H9 (cell line): ENCODE measurements around the gene ZC3H12C. TPM values are rescaled to one million over a fixed set of nuclear protein-coding genes. Genes with fewer than 3 reads are reported as not detected.

Experiments
- DNase-seq: peaks from one replicate; pipeline ENCODE4 v3.0.0-alpha.2; 2017
- H2AFZ ChIP-seq: one replicate; pipeline ENCODE4 v1.6.1; 2013; ENCODE audit warnings: mild to moderate bottlenecking, low read length, control low read depth, moderate library complexity
- H2AK5ac ChIP-seq: 2 replicates; pipeline ENCODE4 v1.6.1; 2013; ENCODE audit warnings: low read length, control low read depth, mixed read lengths; ENCODE audit not compliant: insufficient read length
- H2BK120ac ChIP-seq: one replicate; pipeline ENCODE4 v1.6.1; 2013; ENCODE audit warnings: low read depth, mild to moderate bottlenecking, low read length, control low read depth, inconsistent platforms; ENCODE audit not compliant: poor library complexity, severe bottlenecking
- H2BK12ac ChIP-seq: 2 replicates; pipeline ENCODE4 v1.6.1; 2013; ENCODE audit warnings: low read length, control low read depth, mixed read lengths, low read depth; ENCODE audit not compliant: insufficient read length
- H2BK15ac ChIP-seq: 2 replicates; pipeline ENCODE4 v1.6.1; 2013; ENCODE audit warnings: low read depth, low read length, control low read depth
- H2BK20ac ChIP-seq: one replicate; pipeline ENCODE4 v1.6.1; 2013; ENCODE audit warnings: low read depth, mild to moderate bottlenecking, low read length, control low read depth, inconsistent platforms; ENCODE audit not compliant: poor library complexity, severe bottlenecking
- H2BK5ac ChIP-seq: 2 replicates; pipeline ENCODE4 v1.6.1; 2013; ENCODE audit warnings: low read length, control low read depth, mixed read lengths; ENCODE audit not compliant: insufficient read length
- H3K14ac ChIP-seq: 2 replicates; pipeline ENCODE4 v1.6.1; 2013; ENCODE audit warnings: low read length, control low read depth; ENCODE audit not compliant: insufficient read depth
- H3K18ac ChIP-seq: 2 replicates; pipeline ENCODE4 v1.6.1; 2013; ENCODE audit warnings: low read depth, mild to moderate bottlenecking, mixed read lengths, low read length, control low read depth; ENCODE audit not compliant: insufficient read length
- H3K23ac ChIP-seq: 2 replicates; pipeline ENCODE4 v1.6.1; 2013; ENCODE audit warnings: low read length, control low read depth, mixed read lengths, low read depth; ENCODE audit not compliant: insufficient read length
- H3K23me2 ChIP-seq: 2 replicates; pipeline ENCODE4 v1.6.1; 2013; ENCODE audit warnings: low read depth, mild to moderate bottlenecking, mixed read lengths, low read length, control low read depth; ENCODE audit not compliant: insufficient read length, poor library complexity, severe bottlenecking
- H3K27ac ChIP-seq: 2 replicates; pipeline ENCODE4 v1.5.1; 2013; ENCODE audit warnings: low read length, control low read depth, mixed read lengths, low read depth; ENCODE audit not compliant: insufficient read length
- H3K27me3 ChIP-seq: 2 replicates; pipeline ENCODE4 v1.6.1; 2013; ENCODE audit warnings: low read length, control low read depth, inconsistent platforms; ENCODE audit not compliant: insufficient read depth
- H3K4ac ChIP-seq: 2 replicates; pipeline ENCODE4 v1.6.1; 2013; ENCODE audit warnings: low read depth, mild to moderate bottlenecking, control low read depth, inconsistent platforms, low read length, moderate library complexity
- H3K4me1 ChIP-seq: 2 replicates; pipeline ENCODE4 v1.6.1; 2013; ENCODE audit warnings: low read length, control low read depth, inconsistent platforms; ENCODE audit not compliant: insufficient read depth
- H3K4me2 ChIP-seq: 2 replicates; pipeline ENCODE4 v1.6.1; 2013; ENCODE audit warnings: low read length, control low read depth, mixed read lengths; ENCODE audit not compliant: insufficient read length, insufficient read depth
- H3K56ac ChIP-seq: 2 replicates; pipeline ENCODE4 v1.6.1; 2013; ENCODE audit warnings: low read depth, mild to moderate bottlenecking, mixed read lengths, low read length, control low read depth; ENCODE audit not compliant: insufficient read length
- H3K79me1 ChIP-seq: 2 replicates; pipeline ENCODE4 v1.6.1; 2013; ENCODE audit warnings: low read depth, mild to moderate bottlenecking, moderate library complexity, low read length, control low read depth, inconsistent platforms; ENCODE audit not compliant: insufficient read depth, poor library complexity, severe bottlenecking
- H3K79me2 ChIP-seq: 2 replicates; pipeline ENCODE4 v1.6.1; 2013; ENCODE audit warnings: low read length, control low read depth, inconsistent platforms; ENCODE audit not compliant: insufficient read depth
- H3K9ac ChIP-seq: 2 replicates; pipeline ENCODE4 v1.6.1; 2013; ENCODE audit warnings: low read length, control low read depth, mixed read lengths; ENCODE audit not compliant: insufficient read length; ENCODE audit errors: extremely low read depth
- H3K9me3 ChIP-seq: one replicate; pipeline ENCODE4 v1.6.1; 2013; ENCODE audit warnings: low read depth, low read length, inconsistent platforms; ENCODE audit not compliant: control insufficient read depth
- H3T11ph ChIP-seq: one replicate; pipeline ENCODE4 v1.6.1; 2013; ENCODE audit warnings: mild to moderate bottlenecking, low read length, control low read depth, inconsistent platforms
- H4K20me1 ChIP-seq: one replicate; pipeline ENCODE4 v1.6.1; 2013; ENCODE audit not compliant: control insufficient read depth, insufficient read length, insufficient read depth
- H4K5ac ChIP-seq: 2 replicates; pipeline ENCODE4 v1.6.1; 2013; ENCODE audit warnings: low read depth, mild to moderate bottlenecking, mixed read lengths, low read length, control low read depth; ENCODE audit not compliant: insufficient read length
- H4K8ac ChIP-seq: replicated peaks from 2 replicates; pipeline ENCODE4 v1.6.1; 2013; ENCODE audit warnings: low read length, control low read depth, mixed read lengths, low read depth; ENCODE audit not compliant: insufficient read length
- H4K91ac ChIP-seq: 2 replicates; pipeline ENCODE4 v1.6.1; 2013; ENCODE audit warnings: low read depth, mild to moderate bottlenecking, moderate library complexity, mixed read lengths, low read length, control low read depth; ENCODE audit not compliant: insufficient read length
- H3K27ac Mint-ChIP-seq, 3 experiments: 2 replicates in 2 of 3; 3 replicates in 1 of 3; pipeline ENCODE4 v1.8.0; 2020 to 2021; ENCODE audit warnings: mixed read lengths in 3 of 3, mild to moderate bottlenecking in 1 of 3, moderate library complexity in 1 of 3
- H3K27me3 Mint-ChIP-seq: 2 replicates; pipeline ENCODE4 v1.8.0; 2021; ENCODE audit warnings: low read depth, mild to moderate bottlenecking, moderate library complexity, mixed read lengths
- H3K36me3 Mint-ChIP-seq, 3 experiments: 2 replicates in 2 of 3; 3 replicates in 1 of 3; pipeline ENCODE4 v1.8.0; 2020 to 2021; ENCODE audit warnings: low read depth in 3 of 3, mixed read lengths in 3 of 3; ENCODE audit not compliant: insufficient read depth in 1 of 3
- H3K4me1 Mint-ChIP-seq, 2 experiments: 2 replicates each; pipeline ENCODE4 v1.8.0; 2020; ENCODE audit warnings: mixed read lengths in 2 of 2
- H3K4me3 Mint-ChIP-seq, 2 experiments: 2 replicates in 1 of 2; 3 replicates in 1 of 2; pipeline ENCODE4 v1.8.0; 2020 to 2021; ENCODE audit warnings: mild to moderate bottlenecking in 2 of 2, mixed read lengths in 2 of 2, moderate library complexity in 1 of 2
- H3K9me3 Mint-ChIP-seq, 2 experiments: 2 replicates in 1 of 2; 3 replicates in 1 of 2; pipeline ENCODE4 v1.8.0; 2020; ENCODE audit warnings: mild to moderate bottlenecking in 2 of 2, mixed read lengths in 2 of 2, moderate library complexity in 1 of 2
- CTCF ChIP-seq: fragments of 200-600 bp; sonication (generic); conservative IDR thresholded peaks from 3 replicates; pipeline ENCODE4 v1.8.0; 2021; ENCODE audit warnings: antibody characterized with exemption, mild to moderate bottlenecking
- WGBS: extraction: QIAGEN DNeasy Blood & Tissue Kit; methylation state at CpG from one replicate; pipeline ENCODE4 v1.1.7; 2013; ENCODE audit warnings: missing lambda C conversion rate, low lambda C conversion rate, mixed read lengths; ENCODE audit not compliant: insufficient read length; ENCODE audit errors: extremely low coverage; 5-methylcytosine and 5-hydroxymethylcytosine counted together
- total RNA-seq: library from RNA; stranded (reverse); gene quantifications from 2 replicates; pipeline ENCODE4 v1.2.1, GENCODE V29; 2021

Gene ZC3H12C
- total RNA-seq, 1 experiment from 2014 or later = 4.8 TPM

DNA sequence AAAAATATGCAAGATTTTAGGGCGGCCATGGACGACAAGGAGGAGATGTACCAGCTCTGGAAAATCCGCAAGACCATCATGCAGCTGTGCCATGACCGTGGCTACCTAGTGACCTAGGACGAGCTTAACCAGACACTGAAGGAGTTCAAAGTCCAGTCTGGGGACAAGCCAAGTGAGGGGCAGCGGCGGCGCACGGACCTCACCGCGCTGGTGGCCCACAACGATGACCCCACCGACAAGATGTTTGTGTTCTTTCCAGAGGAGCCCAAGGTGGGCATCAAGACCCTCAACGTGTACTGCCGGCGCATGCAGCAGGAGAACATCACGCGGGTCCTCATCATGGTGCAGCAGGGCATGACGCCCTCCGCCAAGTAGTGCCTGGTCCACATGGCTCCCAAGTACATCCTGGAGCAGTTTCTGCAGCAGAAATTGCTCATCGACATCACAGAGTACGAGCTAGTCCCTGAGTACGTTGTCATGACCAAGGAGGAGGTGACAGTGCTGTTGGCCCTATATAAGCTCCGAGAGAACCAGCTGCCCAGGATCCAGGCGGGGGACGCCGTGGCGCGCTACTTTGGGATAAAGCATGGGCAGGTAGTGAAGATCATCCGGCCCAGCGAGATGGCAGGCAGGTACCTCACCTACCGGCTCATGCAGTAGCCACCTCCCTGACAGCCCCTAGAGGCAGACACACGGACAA lies 43.5 kb upstream of the ZC3H12C start:
- Histone ChIP-seq H4K5ac (no peak overlapping the region), H2BK5ac (no peak overlapping the region), H3K9ac (no peak overlapping the region), H3K9me3 (no peaks in the 10 kb centered on the region), H3K27me3 (no peaks in the 10 kb centered on the region; the same call in 1 of the 2 replicates), H3K27ac (no peak overlapping the region), H2BK120ac (no peak overlapping the region), H2BK15ac (no peak overlapping the region), H3K18ac (no peak overlapping the region), H2AFZ (no peak overlapping the region), H2BK20ac (no peak overlapping the region), H4K91ac (no peak overlapping the region), H3K23ac (no peak overlapping the region), H3K23me2 (no peaks in the 10 kb centered on the region), H4K20me1 (no peaks in the 10 kb centered on the region), H4K8ac (no peak overlapping the region), H3K4ac (no peak overlapping the region), H3T11ph (no peak overlapping the region), H3K14ac (no peak overlapping the region), H3K56ac (no peak overlapping the region), H3K79me1 (no peaks in the 10 kb centered on the region), H2BK12ac (no peak overlapping the region), H3K79me2 (no peaks in the 10 kb centered on the region), H2AK5ac (no peak overlapping the region), H3K4me2 (no peak overlapping the region), H3K4me1 (no peaks in the 10 kb centered on the region)
- WGBS = no CpG with 5 or more reads among the region's 33 CpGs
- H3K27ac Mint-ChIP-seq = no peak overlapping the region
- H3K36me3 Mint-ChIP-seq = peaks cover 9 to 17% (median 15%) of the 10 kb centered on the region in 3 experiments
- H3K9me3 Mint-ChIP-seq = peaks cover 24 to 26% of the 10 kb centered on the region in 2 experiments
- no peaks in the 10 kb centered on the region for H3K27me3 Mint-ChIP-seq
- no peak for DNase-seq
- H3K4me3 Mint-ChIP-seq = no peak overlapping the region
- no peak for TF ChIP-seq CTCF
- H3K4me1 Mint-ChIP-seq = no peaks in the 10 kb centered on the region
